Measurements from ENCODE around the gene CCDC14. TPM values are rescaled to one million over a fixed set of nuclear protein-coding genes. Genes with fewer than 3 reads are reported as not detected.

Gene CCDC14
- total RNA-seq, 1 experiment from 2014 or later: 52.4 TPM

DNA sequence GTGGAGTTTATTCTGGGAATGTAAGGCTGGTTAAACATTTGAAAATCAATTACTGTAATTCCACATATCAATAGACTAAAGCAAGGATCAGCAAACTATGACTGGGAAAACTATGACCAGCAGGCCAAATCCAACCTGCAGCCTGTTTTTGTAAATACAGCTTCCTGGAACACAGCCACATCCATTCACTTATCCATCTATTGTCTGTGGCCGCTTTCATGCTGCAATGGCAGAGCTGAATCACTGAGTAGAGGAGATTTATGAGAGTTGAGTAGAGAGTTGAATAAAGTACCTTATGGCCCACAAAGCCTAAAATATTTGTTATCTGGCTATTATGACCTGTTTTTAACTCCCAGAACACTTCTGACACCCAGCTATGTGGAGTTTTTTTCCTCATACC is 89.1 kb downstream of the CCDC14 start:
- POLR2A ChIA-PET: no interaction called here
- TF ChIP-seq, protein P1, sequence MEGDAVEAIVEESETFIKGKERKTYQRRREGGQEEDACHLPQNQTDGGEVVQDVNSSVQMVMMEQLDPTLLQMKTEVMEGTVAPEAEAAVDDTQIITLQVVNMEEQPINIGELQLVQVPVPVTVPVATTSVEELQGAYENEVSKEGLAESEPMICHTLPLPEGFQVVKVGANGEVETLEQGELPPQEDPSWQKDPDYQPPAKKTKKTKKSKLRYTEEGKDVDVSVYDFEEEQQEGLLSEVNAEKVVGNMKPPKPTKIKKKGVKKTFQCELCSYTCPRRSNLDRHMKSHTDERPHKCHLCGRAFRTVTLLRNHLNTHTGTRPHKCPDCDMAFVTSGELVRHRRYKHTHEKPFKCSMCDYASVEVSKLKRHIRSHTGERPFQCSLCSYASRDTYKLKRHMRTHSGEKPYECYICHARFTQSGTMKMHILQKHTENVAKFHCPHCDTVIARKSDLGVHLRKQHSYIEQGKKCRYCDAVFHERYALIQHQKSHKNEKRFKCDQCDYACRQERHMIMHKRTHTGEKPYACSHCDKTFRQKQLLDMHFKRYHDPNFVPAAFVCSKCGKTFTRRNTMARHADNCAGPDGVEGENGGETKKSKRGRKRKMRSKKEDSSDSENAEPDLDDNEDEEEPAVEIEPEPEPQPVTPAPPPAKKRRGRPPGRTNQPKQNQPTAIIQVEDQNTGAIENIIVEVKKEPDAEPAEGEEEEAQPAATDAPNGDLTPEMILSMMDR (IDR thresholded peaks at IDR 0.05): no peak
- TF ChIP-seq, protein P2, sequence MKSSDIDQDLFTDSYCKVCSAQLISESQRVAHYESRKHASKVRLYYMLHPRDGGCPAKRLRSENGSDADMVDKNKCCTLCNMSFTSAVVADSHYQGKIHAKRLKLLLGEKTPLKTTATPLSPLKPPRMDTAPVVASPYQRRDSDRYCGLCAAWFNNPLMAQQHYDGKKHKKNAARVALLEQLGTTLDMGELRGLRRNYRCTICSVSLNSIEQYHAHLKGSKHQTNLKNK (CRISPR knock-in tag; IDR thresholded peaks at IDR 0.05): no peak
- peaks cover 24% of the 10 kb centered on the region for H3K4me1 Mint-ChIP-seq
- DNase-seq (ENCODE audit: low spot score): no peak
- H3K27me3 Mint-ChIP-seq (ENCODE audit: low read depth): no peaks in the 10 kb centered on the region
- ATAC-seq: 0 out of 2 replicates have a peak, but pooled peaks have one; percentile 26
- H3K9me3 Mint-ChIP-seq: no peaks in the 10 kb centered on the region; the same call in 1 of the 2 replicates
- CTCF ChIA-PET: interaction anchor here (1.1 to 2.1 kb wide), 4 partner anchors 10 to 220 kb away, joined by 3 to 12 read pairs (median 6); no protein-coding TSS in a partner anchor
- H3K27ac Mint-ChIP-seq: no peak overlapping the region
- H3K36me3 Mint-ChIP-seq: no peaks in the 10 kb centered on the region
- H3K4me3 Mint-ChIP-seq: no peak overlapping the region

DNA sequence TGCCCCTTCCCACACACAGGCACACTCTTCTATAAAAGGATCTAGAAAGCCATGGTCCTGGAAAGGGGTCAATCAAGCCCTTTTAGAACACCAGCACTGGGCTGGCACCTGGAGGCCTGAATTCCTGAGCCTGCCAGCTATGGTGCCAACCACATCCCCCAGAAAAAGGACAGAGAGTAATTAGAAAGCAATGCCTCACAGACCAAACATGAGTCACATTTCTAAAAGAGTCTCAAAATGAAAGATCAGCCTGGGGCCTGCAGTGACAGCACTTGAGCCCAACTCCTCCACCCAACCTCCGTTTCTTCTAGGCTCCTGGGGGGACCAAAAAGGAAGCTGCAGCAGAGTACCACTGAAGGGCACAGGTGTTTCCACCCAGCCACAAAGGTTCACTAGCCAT is 91.0 kb downstream of the CCDC14 start:
- no peak for DNase-seq (ENCODE audit: low spot score)

More for the DNA sequence above, 91.0 kb downstream of the CCDC14 start:
- CTCF ChIA-PET: interaction anchor here (1.0 to 1.4 kb wide), 2 partner anchors 67 to 147 kb away, joined by 3 read pairs; no protein-coding TSS in a partner anchor
- Mint-ChIP-seq H3K27me3 (ENCODE audit: low read depth) (no peaks in the 10 kb centered on the region), H3K4me3 (no peak overlapping the region), H3K4me1 (peaks cover 24% of the 10 kb centered on the region), H3K9me3 (peaks cover 3% of the 10 kb centered on the region; the same call in 1 of the 2 replicates), H3K27ac (no peak overlapping the region), H3K36me3 (no peaks in the 10 kb centered on the region)
- no peak for TF ChIP-seq ELF4 (CRISPR knock-in tag; IDR thresholded peaks at IDR 0.05; ENCODE audit: low read depth)
- TF ChIP-seq SMAD3 (CRISPR knock-in tag; IDR thresholded peaks at IDR 0.05; ENCODE audit: borderline replicate concordance): no peak
- TF ChIP-seq MXD4 (CRISPR knock-in tag; IDR thresholded peaks at IDR 0.05; ENCODE audit: borderline replicate concordance): no peak
- no peak for TF ChIP-seq ZNF121 (CRISPR knock-in tag; IDR thresholded peaks at IDR 0.05)
- no peak for TF ChIP-seq FOXK1 (CRISPR knock-in tag; IDR thresholded peaks at IDR 0.05)
- no peak for TF ChIP-seq ZNF396 (CRISPR knock-in tag; IDR thresholded peaks at IDR 0.05; ENCODE audit: borderline replicate concordance)
- TF ChIP-seq GRHL2 (CRISPR knock-in tag; IDR thresholded peaks at IDR 0.05; ENCODE audit: insufficient replicate concordance, severe bottlenecking): no peak
- TF ChIP-seq OVOL2 (CRISPR knock-in tag; IDR thresholded peaks at IDR 0.05; ENCODE audit: borderline replicate concordance): no peak
- TF ChIP-seq NFATC4 (CRISPR knock-in tag; IDR thresholded peaks at IDR 0.05): no peak
- TF ChIP-seq, protein P3, sequence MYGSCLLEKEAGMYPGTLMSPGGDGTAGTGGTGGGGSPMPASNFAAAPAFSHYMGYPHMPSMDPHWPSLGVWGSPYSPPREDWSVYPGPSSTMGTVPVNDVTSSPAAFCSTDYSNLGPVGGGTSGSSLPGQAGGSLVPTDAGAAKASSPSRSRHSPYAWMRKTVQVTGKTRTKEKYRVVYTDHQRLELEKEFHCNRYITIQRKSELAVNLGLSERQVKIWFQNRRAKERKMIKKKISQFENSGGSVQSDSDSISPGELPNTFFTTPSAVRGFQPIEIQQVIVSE (CRISPR knock-in tag; IDR thresholded peaks at IDR 0.05; ENCODE audit: borderline replicate concordance): no peak
- TF ChIP-seq, protein P4, sequence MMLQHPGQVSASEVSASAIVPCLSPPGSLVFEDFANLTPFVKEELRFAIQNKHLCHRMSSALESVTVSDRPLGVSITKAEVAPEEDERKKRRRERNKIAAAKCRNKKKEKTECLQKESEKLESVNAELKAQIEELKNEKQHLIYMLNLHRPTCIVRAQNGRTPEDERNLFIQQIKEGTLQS (CRISPR knock-in tag; conservative IDR thresholded peaks at IDR 0.05): no peak
- TF ChIP-seq, protein P5, sequence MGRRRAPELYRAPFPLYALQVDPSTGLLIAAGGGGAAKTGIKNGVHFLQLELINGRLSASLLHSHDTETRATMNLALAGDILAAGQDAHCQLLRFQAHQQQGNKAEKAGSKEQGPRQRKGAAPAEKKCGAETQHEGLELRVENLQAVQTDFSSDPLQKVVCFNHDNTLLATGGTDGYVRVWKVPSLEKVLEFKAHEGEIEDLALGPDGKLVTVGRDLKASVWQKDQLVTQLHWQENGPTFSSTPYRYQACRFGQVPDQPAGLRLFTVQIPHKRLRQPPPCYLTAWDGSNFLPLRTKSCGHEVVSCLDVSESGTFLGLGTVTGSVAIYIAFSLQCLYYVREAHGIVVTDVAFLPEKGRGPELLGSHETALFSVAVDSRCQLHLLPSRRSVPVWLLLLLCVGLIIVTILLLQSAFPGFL (CRISPR knock-in tag; IDR thresholded peaks at IDR 0.05; ENCODE audit: borderline replicate concordance): no peak
- TF ChIP-seq, protein P6, sequence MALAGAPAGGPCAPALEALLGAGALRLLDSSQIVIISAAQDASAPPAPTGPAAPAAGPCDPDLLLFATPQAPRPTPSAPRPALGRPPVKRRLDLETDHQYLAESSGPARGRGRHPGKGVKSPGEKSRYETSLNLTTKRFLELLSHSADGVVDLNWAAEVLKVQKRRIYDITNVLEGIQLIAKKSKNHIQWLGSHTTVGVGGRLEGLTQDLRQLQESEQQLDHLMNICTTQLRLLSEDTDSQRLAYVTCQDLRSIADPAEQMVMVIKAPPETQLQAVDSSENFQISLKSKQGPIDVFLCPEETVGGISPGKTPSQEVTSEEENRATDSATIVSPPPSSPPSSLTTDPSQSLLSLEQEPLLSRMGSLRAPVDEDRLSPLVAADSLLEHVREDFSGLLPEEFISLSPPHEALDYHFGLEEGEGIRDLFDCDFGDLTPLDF (CRISPR knock-in tag; IDR thresholded peaks at IDR 0.05): no peak
- TF ChIP-seq, protein P7, sequence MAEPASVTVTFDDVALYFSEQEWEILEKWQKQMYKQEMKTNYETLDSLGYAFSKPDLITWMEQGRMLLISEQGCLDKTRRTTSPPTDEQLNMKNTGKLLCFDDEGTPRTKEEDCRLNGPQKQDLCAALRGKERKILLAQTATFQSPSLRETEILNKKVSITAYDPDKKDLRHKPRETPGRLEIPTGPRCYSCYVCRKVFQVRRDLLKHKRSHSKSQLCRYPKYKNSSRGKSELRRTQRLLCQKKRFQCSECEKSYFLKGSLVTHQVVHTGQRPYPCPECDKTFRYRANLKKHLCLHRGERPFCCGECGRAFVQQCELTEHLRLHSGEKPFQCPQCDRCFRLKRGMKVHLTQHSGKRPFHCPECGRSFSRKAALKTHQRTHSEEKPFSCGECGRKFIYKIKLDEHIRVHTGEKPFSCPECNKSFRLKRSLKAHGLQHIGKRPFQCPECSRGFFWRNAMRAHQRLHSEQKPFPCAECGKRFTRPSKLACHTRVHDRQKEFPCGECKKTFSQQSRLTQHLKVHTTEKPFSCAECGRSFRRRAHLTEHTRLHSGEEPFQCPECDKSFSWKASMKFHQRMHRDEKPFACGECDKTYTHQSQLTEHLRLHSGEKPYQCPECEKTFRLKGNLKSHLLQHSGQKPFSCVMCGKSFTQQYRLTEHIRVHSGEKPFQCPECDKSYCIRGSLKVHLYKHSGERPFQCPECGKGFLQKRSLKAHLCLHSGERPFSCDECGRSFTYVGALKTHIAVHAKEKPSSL (CRISPR knock-in tag; conservative IDR thresholded peaks at IDR 0.05): no peak
- TF ChIP-seq, protein P8, sequence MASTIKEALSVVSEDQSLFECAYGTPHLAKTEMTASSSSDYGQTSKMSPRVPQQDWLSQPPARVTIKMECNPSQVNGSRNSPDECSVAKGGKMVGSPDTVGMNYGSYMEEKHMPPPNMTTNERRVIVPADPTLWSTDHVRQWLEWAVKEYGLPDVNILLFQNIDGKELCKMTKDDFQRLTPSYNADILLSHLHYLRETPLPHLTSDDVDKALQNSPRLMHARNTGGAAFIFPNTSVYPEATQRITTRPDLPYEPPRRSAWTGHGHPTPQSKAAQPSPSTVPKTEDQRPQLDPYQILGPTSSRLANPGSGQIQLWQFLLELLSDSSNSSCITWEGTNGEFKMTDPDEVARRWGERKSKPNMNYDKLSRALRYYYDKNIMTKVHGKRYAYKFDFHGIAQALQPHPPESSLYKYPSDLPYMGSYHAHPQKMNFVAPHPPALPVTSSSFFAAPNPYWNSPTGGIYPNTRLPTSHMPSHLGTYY (CRISPR knock-in tag; IDR thresholded peaks at IDR 0.05): no peak
- TF ChIP-seq, protein P9, sequence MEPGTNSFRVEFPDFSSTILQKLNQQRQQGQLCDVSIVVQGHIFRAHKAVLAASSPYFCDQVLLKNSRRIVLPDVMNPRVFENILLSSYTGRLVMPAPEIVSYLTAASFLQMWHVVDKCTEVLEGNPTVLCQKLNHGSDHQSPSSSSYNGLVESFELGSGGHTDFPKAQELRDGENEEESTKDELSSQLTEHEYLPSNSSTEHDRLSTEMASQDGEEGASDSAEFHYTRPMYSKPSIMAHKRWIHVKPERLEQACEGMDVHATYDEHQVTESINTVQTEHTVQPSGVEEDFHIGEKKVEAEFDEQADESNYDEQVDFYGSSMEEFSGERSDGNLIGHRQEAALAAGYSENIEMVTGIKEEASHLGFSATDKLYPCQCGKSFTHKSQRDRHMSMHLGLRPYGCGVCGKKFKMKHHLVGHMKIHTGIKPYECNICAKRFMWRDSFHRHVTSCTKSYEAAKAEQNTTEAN (CRISPR knock-in tag; IDR thresholded peaks at IDR 0.05): no peak
- no peak for TF ChIP-seq ESRRA (CRISPR knock-in tag; IDR thresholded peaks at IDR 0.05; ENCODE audit: borderline replicate concordance)
- no peak for TF ChIP-seq TEAD4 (CRISPR knock-in tag; IDR thresholded peaks at IDR 0.05)
- TF ChIP-seq ZNF423 (CRISPR knock-in tag; IDR thresholded peaks at IDR 0.05): no peak
- POLR2A ChIA-PET: no interaction called here
- ATAC-seq: no peak
